ENCODE results near the gene FMO1.

Gene FMO1

DNA sequence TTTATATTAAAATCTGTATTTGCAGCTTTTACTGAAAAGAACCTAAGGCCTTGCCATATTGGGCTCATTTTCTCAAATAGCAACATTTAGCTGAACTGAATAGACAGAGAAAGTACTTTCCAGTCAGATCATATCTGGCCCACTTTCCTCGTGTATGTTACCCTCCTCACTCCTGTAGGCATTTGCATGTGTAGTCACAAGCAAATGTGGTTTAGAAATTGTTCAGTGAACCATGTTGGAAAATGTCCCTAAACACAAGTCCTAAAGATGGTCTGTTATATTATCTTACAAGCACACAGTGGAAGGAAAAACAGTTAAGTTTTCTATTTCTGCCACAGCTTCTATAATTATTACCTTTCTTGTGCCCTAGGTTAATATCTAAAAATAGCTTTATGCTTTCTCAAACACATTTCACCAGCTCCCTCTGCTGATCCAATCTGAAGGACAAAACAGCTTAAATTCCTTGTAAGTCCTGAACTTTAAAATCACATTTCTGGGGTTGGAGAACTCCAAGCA, 65.1 kb downstream of the FMO1 start:
- TF ChIP-seq, protein P1, sequence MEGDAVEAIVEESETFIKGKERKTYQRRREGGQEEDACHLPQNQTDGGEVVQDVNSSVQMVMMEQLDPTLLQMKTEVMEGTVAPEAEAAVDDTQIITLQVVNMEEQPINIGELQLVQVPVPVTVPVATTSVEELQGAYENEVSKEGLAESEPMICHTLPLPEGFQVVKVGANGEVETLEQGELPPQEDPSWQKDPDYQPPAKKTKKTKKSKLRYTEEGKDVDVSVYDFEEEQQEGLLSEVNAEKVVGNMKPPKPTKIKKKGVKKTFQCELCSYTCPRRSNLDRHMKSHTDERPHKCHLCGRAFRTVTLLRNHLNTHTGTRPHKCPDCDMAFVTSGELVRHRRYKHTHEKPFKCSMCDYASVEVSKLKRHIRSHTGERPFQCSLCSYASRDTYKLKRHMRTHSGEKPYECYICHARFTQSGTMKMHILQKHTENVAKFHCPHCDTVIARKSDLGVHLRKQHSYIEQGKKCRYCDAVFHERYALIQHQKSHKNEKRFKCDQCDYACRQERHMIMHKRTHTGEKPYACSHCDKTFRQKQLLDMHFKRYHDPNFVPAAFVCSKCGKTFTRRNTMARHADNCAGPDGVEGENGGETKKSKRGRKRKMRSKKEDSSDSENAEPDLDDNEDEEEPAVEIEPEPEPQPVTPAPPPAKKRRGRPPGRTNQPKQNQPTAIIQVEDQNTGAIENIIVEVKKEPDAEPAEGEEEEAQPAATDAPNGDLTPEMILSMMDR (IDR thresholded peaks at IDR 0.05), result no peak

DNA sequence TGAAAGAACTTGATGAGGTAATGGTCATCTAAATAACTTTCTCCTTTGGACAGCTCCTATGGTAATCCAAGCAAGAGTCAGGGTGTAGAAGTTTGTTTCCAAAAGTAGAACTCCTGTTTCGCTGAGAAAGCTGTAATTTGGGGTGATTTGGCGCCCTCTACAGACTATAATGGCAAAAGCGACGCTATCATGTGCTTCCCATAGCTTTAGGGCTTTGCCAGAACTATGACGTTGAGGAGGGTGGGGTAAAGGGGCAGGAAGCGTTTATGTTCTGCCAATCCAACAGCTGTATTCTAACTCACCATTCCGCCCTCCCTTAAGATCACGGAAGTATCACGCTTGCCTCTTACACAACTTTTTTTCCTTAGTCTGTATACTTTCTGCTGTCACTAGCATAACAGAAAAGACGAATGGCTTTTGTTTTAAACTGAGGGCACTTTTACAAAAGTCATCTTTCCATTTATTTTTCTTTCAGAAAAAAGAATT, 65.6 kb downstream of the FMO1 start, which contains the start of gene FMO4:
TSS of gene FMO4 (plus strand) at position 349 of the 486 bp plus-strand sequence. CDS start 5,643 bp downstream, outside the sequence.
- TF ChIP-seq, protein P1 (IDR thresholded peaks at IDR 0.05), result peak; percentile 92

DNA sequence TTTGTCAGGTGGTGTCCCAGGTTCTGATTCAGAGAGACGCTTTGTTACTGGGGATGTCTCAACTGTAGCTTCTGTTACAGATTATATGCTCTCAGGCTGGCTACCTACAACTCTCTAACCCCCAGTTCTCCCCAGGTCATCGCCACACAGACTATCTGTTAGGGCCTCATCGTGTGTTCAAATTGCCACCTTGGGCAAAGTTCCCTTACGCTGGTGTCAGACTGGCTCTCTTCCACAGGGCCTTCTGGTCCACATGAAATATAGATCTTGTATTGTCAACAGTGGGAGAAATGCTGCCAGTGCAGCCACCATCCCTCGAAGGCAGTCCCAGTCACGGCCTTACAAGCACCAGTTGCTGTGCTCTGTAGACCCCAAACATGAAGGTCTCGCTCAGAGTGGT, 81.0 kb downstream of the FMO1 start:
- TF ChIP-seq, protein P1 (IDR thresholded peaks at IDR 0.05), result no peak

DNA sequence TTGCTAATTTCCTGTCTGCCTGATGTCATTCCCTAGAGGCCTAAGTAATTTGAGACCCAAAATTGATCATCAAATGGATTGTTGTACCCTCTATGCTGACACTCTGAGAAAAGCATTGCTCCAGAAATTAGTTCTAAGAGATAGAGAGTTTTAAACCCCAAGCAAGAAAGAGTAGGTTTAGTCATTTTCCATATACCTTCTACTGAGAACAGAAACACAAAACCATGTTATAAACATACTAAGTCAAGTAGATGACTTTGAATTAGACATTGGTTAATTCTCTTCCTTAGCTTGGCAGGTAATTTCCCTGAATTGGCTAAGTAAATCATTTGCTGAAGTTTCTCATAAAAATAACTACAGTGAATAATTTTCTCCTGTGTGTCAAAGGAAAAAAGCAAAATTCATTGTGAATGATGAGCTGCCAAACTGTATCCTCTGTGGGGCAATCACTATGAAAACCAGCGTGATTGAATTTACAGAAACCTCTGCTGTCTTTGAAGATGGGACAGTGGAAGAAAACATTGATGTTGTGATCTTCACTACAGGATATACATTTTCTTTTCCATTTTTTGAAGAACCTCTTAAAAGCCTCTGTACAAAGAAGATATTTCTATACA, 85.8 kb downstream of the FMO1 start:
- TF ChIP-seq, protein P1 (IDR thresholded peaks at IDR 0.05), result no peak

Data from LNCAP (cell line).